Measurements from ENCODE around the gene SYNJ2.

SYNJ2 gene

DNA sequence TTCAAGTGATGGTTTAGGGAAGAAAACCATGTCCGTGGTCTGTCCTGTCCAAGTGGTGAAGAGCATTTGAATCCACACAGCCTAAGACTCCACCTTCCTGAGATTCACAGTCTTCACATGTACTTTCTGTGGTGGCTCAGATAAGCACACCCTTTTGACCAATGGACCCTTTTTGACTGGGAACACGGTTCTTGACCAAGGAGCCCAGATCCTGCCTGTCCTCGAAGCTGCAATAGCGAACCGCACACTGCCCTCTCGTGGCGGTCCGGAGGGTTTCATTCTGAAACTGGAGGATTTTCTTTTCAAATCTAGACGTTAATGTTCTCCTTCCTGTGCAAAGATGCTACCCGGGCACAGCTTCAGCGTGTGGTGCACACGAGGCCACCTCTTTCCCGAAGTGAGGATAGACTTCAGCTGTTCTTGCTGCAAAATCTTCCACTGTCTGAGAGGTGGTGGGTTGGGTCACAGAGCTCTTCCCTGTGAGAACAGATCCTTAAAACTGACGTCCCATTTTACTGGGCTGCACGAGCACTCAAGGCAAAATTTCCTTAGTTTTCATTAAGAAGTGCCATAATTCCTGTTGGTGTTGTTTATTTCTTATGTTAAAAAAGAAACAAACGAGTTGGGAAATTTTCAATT is 90.5 kb downstream of the SYNJ2 start:
- DNase-seq (ENCODE audit: low read depth), result peak; percentile 81
- TF ChIP-seq, protein P1, sequence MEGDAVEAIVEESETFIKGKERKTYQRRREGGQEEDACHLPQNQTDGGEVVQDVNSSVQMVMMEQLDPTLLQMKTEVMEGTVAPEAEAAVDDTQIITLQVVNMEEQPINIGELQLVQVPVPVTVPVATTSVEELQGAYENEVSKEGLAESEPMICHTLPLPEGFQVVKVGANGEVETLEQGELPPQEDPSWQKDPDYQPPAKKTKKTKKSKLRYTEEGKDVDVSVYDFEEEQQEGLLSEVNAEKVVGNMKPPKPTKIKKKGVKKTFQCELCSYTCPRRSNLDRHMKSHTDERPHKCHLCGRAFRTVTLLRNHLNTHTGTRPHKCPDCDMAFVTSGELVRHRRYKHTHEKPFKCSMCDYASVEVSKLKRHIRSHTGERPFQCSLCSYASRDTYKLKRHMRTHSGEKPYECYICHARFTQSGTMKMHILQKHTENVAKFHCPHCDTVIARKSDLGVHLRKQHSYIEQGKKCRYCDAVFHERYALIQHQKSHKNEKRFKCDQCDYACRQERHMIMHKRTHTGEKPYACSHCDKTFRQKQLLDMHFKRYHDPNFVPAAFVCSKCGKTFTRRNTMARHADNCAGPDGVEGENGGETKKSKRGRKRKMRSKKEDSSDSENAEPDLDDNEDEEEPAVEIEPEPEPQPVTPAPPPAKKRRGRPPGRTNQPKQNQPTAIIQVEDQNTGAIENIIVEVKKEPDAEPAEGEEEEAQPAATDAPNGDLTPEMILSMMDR (IDR thresholded peaks at IDR 0.05; ENCODE audit: low read depth, low read length), result peak; percentile 91
- TF ChIP-seq, protein P2, sequence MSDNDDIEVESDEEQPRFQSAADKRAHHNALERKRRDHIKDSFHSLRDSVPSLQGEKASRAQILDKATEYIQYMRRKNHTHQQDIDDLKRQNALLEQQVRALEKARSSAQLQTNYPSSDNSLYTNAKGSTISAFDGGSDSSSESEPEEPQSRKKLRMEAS (IDR thresholded peaks at IDR 0.05; ENCODE audit: low read depth, low read length), result peak; percentile 12; the same call in 1 of the 2 replicates
- TF ChIP-seq MYC (IDR thresholded peaks at IDR 0.05; ENCODE audit: low read depth, low read length), result no peak
- no peak overlapping the region for H3K4me3 ChIP-seq (ENCODE audit: low read depth, low read length)

DNA sequence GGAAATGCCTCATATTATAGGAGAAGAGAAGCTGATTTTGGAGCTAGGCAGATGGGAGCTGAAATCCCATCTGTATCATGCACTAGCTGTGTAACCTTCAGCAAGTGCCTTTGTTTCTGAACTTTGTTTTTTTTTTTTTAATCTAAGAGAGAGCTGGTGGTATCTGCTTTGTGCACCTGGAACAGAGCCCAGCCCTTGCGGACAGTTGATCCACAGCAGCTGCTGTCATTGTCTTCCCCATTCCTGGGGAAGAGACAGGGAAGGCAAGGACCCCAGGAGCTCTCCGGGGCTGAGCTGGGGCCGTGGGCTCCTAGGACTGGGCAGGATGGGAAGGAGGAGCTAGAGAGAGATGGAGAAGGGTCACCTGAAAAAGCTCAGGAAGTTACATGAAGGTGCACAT is 92.1 kb downstream of the SYNJ2 start:
- no peak overlapping the region for H3K4me3 ChIP-seq (ENCODE audit: low read depth, low read length)
- no peak for DNase-seq (ENCODE audit: low read depth)
- TF ChIP-seq POLR2A (IDR thresholded peaks at IDR 0.05; ENCODE audit: extremely low read depth, insufficient read length) (no peak), MYC (IDR thresholded peaks at IDR 0.05; ENCODE audit: low read depth, low read length) (no peak)
- TF ChIP-seq, protein P1 (IDR thresholded peaks at IDR 0.05; ENCODE audit: low read depth, low read length), result no peak
- TF ChIP-seq, protein P2 (IDR thresholded peaks at IDR 0.05; ENCODE audit: low read depth, low read length), result no peak

DNA sequence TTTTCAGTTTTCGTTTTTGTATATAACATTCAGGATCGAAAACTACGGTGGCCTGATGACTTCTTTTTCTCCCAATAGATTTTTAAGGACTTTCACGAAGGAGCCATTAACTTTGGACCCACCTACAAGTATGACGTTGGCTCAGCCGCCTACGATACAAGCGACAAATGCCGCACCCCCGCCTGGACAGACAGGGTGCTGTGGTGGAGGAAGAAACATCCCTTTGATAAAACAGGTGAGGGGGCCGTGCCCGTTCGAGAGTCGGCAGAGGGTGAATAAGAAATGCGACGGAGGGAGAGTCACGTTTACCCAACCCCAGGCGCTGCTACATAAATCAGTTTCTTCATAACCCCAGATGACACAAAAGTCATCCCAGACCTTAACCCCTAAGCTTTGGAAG is 94.9 kb downstream of the SYNJ2 start:
- H3K4me3 ChIP-seq (ENCODE audit: low read depth, low read length), result no peak overlapping the region
- DNase-seq (ENCODE audit: low read depth), result no peak
- TF ChIP-seq POLR2A (IDR thresholded peaks at IDR 0.05; ENCODE audit: extremely low read depth, insufficient read length) (no peak), MYC (IDR thresholded peaks at IDR 0.05; ENCODE audit: low read depth, low read length) (no peak)
- TF ChIP-seq, protein P2 (IDR thresholded peaks at IDR 0.05; ENCODE audit: low read depth, low read length), result no peak
- TF ChIP-seq, protein P1 (IDR thresholded peaks at IDR 0.05; ENCODE audit: low read depth, low read length), result no peak

DNA sequence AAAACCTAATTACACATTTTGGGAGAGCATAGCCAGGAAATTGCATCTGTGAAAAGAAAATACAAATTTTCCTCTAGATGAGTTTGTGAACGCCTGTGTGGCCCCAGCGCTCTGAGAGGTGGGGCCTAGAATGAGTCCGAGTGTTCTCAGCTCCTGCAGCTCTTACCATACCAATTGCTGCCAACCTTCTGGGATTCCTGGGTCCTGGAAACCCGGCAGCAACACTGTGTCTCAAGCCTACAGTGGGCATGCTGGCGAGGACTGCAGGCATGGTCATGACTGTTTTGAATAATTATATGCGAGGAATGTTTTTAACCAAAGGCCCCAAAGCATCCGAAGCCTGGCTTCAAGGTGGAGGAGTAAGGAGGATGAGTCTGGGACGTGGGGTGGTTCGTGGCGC is 96.0 kb downstream of the SYNJ2 start:
- TF ChIP-seq, protein P2 (IDR thresholded peaks at IDR 0.05; ENCODE audit: low read depth, low read length), result no peak
- TF ChIP-seq, protein P1 (IDR thresholded peaks at IDR 0.05; ENCODE audit: low read depth, low read length), result no peak
- no peak for TF ChIP-seq POLR2A (IDR thresholded peaks at IDR 0.05; ENCODE audit: extremely low read depth, insufficient read length)
- no peak for TF ChIP-seq MYC (IDR thresholded peaks at IDR 0.05; ENCODE audit: low read depth, low read length)
- no peak for DNase-seq (ENCODE audit: low read depth)
- no peak overlapping the region for H3K4me3 ChIP-seq (ENCODE audit: low read depth, low read length)

DNA sequence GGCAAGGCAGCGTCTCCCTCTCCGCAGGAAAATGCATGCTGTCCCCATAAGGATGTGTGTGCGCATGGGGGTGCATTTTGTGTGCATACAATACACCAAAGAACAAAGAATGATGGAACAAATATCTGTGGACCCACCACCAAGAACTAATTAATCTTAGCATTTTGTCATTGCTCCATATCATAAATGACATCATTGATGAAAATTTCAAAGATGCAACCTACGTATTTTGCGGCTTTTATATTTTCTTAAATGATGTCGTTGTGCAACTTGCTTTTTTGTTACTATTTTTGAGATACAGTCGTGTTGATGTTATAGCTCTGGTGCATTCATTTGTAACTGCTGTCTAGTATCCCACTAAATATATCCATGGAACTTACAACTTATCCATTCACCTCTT is 96.7 kb downstream of the SYNJ2 start:
- no peak overlapping the region for H3K4me3 ChIP-seq (ENCODE audit: low read depth, low read length)
- TF ChIP-seq, protein P2 (IDR thresholded peaks at IDR 0.05; ENCODE audit: low read depth, low read length), result no peak
- no peak for TF ChIP-seq MYC (IDR thresholded peaks at IDR 0.05; ENCODE audit: low read depth, low read length)
- TF ChIP-seq POLR2A (IDR thresholded peaks at IDR 0.05; ENCODE audit: extremely low read depth, insufficient read length), result no peak
- TF ChIP-seq, protein P1 (IDR thresholded peaks at IDR 0.05; ENCODE audit: low read depth, low read length), result no peak

More for the DNA sequence above, 96.7 kb downstream of the SYNJ2 start:
- DNase-seq (ENCODE audit: low read depth), result no peak

All from NB4 (cell line).